HG02970 (cell line): ENCODE data around the gene KDM4B.
"Not testable (repeated sequence)": the region's sequence is repeated elsewhere in the genome, so short reads cannot be mapped to it uniquely, and the experiment has no call there.

Source experiments
- ATAC-seq: cut with Tn5 transposase; IDR thresholded peaks from one replicate; pipeline ENCODE4 v1.9.1; 2021; ENCODE audit warnings: mild to moderate bottlenecking, moderate library complexity, moderate number of reproducible peaks; ENCODE audit not compliant: unreplicated experiment, low FRiP score

KDM4B gene

GRCh38 chr19:5155586-5156210 lies 186.8 kb downstream of the KDM4B start:
- ATAC-seq: no peak

GRCh38 chr19:5156231-5156986 lies 187.5 kb downstream of the KDM4B start:
- no peak for ATAC-seq

GRCh38 chr19:5157186-5157585 lies 188.3 kb downstream of the KDM4B start:
- ATAC-seq: no peak

GRCh38 chr19:5158549-5159134 lies 189.7 kb downstream of the KDM4B start:
- not testable (repeated sequence) for ATAC-seq

GRCh38 chr19:5160158-5160795 lies 191.4 kb downstream of the KDM4B start:
- not testable (repeated sequence) for ATAC-seq

DNA sequence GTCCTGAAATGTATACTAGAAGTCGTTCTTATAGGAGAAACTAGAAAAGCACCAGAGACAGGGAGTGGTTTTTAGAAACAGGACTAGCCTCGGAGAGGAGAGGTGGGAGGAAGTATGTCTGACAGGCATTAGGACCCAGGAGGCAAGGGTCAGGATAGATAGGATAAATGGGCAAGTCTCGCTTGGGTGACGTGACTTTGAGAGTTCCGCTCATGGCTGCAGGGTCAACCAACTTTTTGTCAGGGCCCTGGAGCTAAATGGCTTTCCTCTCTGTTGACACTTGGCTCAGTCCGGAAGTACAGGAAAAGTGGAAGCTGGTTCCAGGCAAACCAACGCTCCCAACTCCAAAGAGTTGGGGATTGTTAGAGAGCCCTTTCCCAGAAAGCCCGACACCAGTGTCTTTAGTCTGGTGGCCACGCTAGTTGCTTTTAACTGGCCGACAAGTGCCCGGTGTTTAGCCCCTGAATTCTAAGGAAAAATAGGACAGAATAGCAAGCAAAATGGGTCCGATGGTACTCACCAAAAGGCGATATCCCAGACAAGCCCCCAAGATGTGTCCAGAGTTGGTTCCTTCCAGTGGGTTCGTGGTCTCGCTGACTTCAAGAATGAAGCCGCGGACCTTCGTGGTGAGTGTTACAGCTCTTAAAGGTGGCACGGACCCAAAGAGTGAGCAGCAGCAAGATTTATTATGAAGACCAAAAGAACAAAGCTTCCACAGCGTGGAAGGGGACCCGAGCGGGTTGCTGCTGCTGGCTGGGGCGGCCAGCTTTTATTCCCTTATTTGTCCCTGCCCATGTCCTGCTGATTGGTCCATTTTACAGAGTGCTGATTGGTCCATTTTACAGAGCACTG lies 196.2 kb downstream of the KDM4B start:
- ATAC-seq: not testable (repeated sequence)

- ATAC-seq: no peak
These were observed 196.7 kb downstream of the KDM4B start for GRCh38 chr19:5165697-5166019.

DNA sequence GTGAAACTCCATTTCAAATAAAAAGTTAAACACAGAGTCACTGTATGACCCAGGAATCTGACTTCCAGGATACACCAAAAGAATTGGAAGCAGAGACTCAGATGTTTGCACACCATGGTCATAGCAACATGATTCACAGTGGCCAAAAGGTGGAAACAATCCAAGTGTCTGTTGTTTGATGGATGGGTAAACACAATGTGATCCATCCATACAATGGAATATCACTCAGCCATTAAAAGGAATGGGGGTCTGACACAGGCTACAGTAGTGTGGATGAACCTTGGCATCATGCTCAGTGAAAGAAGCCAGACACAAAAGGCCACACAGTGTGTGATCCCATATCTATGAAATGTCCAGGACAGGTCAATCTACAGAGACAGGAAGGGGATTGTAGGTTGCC lies 197.3 kb downstream of the KDM4B start:
- ATAC-seq: no peak

DNA sequence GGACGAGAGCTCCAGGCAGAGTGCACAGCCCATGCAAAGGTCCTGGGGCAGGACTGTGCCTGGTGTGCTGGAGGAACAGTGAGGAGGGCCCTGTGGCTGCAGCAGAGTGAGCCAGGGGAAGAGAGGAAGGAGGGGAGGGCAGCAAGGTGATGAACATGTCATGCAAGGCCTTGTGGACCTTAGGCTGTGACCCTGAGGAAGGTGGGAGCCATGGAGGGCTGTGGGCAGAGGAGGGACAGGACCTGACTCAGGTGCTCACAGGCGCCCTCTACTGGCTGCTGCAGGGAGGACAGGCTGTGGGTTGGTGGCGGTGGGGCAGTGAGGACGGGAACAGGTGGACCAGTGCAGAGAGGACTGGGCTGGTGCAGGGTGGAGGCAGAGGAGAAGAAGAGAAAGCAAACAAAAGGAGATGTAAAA lies 201.4 kb downstream of the KDM4B start:
- ATAC-seq: no peak

DNA sequence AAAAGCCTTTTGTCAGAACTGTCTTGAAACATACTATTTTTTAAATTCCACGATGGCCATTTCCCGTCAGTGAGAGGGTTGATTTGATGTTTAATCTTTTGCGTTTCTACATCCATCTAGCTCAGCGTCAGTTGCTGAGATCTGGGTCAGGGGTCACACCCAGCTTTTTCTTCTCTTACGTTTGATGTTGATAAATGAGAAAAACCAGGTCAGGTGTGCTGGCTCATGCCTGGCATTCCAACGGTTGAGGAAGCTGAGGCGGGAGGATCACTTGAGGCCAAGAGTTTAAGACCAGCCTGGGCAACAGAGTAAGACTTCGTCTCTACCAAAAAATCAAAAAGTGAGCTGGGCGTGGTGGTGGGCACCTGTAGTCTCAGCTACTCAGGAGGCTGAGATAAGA lies 202.8 kb downstream of the KDM4B start:
- no peak for ATAC-seq

DNA sequence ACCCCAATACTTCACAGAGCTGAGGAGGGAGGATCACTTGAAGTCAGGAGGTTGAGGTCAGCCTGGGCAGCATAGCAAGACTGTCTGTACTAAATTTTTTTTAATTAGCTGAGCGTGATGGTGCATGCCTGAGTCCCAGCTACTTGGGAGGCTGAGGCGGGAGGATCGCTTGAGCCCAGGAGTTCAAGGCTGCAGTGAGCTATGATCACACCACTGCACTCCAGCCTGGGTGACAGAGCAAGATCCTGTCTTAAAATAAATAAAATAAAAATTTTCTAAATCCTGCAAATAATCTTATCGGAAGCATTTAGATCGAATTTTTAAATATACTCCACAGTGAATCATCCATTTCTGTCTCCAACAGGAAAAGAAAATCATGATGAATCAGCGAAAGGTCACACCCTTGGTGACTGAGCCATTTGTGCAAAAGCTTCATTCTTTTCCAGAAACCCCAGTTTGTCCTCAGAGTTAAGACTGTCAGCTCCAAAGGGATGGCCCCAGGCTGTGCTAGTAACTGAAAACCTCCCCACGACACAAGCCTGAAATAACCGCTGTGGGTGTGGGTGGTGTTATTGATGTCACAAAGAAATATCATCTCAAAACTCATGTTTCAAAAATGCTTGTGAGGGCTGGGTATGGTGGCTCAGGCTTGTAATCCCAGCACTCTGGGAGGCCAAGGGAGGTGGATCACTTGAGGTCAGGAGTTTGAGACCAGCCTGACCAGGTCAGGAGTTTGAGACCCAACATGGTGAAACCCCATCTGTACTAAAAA lies 204.1 kb downstream of the KDM4B start:
- no peak for ATAC-seq

- no peak for ATAC-seq
These were observed 205.1 kb downstream of the KDM4B start for GRCh38 chr19:5173993-5174392.

GRCh38 chr19:5177745-5178450 lies 209.0 kb downstream of the KDM4B start:
- no peak for ATAC-seq

DNA sequence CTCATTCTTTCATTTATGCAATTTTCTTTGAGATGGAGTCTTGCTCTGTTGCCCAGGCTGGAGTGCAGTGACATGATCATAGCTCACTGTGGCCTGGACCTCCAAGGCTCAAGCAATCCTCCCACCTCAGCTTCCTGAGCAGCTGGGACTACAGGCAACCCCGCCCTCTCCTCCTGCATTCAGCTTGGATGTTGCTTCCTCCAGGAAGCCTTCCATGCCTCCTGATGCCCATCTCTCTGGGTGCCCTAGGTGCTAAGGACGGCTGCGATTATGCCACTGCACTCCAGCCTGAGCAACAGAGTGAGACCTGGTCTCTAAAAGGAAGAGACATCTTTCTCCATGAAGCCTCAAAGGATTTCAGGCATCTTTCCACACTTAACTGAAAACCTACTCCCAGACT lies 209.9 kb downstream of the KDM4B start:
- no peak for ATAC-seq

- no peak for ATAC-seq
These were observed 210.3 kb downstream of the KDM4B start for GRCh38 chr19:5179256-5179655.

- ATAC-seq: no peak
These were observed 212.4 kb downstream of the KDM4B start for GRCh38 chr19:5181329-5181728.

GRCh38 chr19:5182751-5183150 lies 213.8 kb downstream of the KDM4B start:
- no peak for ATAC-seq

DNA sequence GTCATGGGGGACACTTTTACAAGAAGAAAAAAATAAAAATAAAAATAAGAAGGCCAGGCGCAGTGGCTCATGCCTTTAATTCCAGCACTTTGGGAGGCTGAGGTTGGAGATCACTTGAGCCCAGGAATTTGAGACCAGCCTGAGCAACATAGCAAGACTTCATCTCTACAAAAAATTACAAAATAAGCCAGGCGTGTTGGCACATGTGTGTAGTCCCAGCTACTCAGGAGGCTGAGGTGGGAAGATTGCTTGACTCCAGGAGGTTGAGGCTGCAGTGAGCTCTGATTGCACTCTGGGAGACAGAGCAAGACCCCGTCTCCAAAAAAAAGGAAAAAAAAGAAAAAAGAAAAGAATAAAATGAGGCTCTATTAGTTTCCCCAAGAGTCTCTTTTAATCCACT lies 214.7 kb downstream of the KDM4B start:
- no peak for ATAC-seq

DNA sequence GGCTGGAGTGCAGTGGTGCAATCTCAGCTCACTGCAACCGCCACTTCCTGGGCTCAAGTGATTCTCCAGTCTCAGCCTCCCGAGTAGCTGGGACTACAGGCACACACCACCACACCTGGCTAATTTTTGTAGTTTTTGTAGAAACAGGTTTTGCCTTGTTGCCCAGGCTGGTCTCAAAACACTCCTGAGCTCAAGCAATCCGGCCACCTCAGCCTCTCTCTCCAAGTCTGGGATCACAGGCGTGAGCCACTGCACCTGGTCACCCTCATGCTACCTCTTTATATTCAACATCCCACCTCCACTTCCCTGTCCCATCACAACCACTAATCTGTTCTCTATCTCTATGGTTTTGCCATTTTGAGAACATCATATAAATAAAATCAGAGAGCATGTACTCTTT lies 216.0 kb downstream of the KDM4B start:
- ATAC-seq: no peak
